TTC549 (cell line): ENCODE measurements around the gene FAM162A.
"Not testable (repeated sequence)": the region's sequence is repeated elsewhere in the genome, so short reads cannot be mapped to it uniquely, and the experiment has no call there.

Experiments
- FAIRE-seq: peaks from 2 replicates; lab custom pipeline; 2012; peaks lifted over from hg19 to GRCh38; lab: Jason Lieb, UNC

The FAM162A gene

GRCh38 chr3:122383771-122384697 is at the start of gene FAM162A:
Gene FAM162A, plus strand, starts transcription at chr3:122384182. Its CDS starts 84 bp downstream, at chr3:122384266.
- no peak for FAIRE-seq

- no peak for FAIRE-seq
Measured at GRCh38 chr3:122342803-122343202, 41.2 kb upstream of the FAM162A start.

- FAIRE-seq: no peak
Measured at GRCh38 chr3:122343654-122344053, 40.3 kb upstream of the FAM162A start.

- FAIRE-seq: no peak
Measured at GRCh38 chr3:122349171-122349570, 34.8 kb upstream of the FAM162A start.

- no peak for FAIRE-seq
Measured at GRCh38 chr3:122350814-122351418, 33.1 kb upstream of the FAM162A start.

- FAIRE-seq: no peak
Measured at GRCh38 chr3:122351612-122352011, 32.4 kb upstream of the FAM162A start.

- no peak for FAIRE-seq
Measured at GRCh38 chr3:122353215-122353614, 30.8 kb upstream of the FAM162A start.

- no peak for FAIRE-seq
Measured at GRCh38 chr3:122353893-122354401, 30.0 kb upstream of the FAM162A start.

GRCh38 chr3:122355612-122356011 is 28.4 kb upstream of the FAM162A start:
- FAIRE-seq: no peak

GRCh38 chr3:122356402-122356801 is 27.6 kb upstream of the FAM162A start:
- FAIRE-seq: no peak

- FAIRE-seq: no peak
Measured at GRCh38 chr3:122357828-122358702, 25.9 kb upstream of the FAM162A start.

- FAIRE-seq: no peak
Measured at GRCh38 chr3:122358703-122359032, 25.3 kb upstream of the FAM162A start.

GRCh38 chr3:122362026-122362425 is 22.0 kb upstream of the FAM162A start:
- FAIRE-seq: no peak

GRCh38 chr3:122364490-122364889 is 19.5 kb upstream of the FAM162A start:
- no peak for FAIRE-seq

GRCh38 chr3:122365073-122365472 is 18.9 kb upstream of the FAM162A start:
- no peak for FAIRE-seq

GRCh38 chr3:122365582-122366378 is 18.2 kb upstream of the FAM162A start:
- not testable (repeated sequence) for FAIRE-seq

- no peak for FAIRE-seq
Measured at GRCh38 chr3:122366379-122366749, 17.6 kb upstream of the FAM162A start.

- FAIRE-seq: no peak
Measured at GRCh38 chr3:122374034-122374433, 9.9 kb upstream of the FAM162A start.

GRCh38 chr3:122377975-122378374 is 6.0 kb upstream of the FAM162A start:
- FAIRE-seq: no peak

- peak; percentile 68 for FAIRE-seq
Measured at GRCh38 chr3:122382888-122383666, 905 bp upstream of the FAM162A start, which contains the start of gene MIX23. Gene MIX23, minus strand, starts transcription at chr3:122383231. Its CDS starts 7 bp downstream, at chr3:122383224.

GRCh38 chr3:122387709-122388108 is 3.7 kb downstream of the FAM162A start:
- FAIRE-seq: no peak
